ENCODE data around the gene NEURL1. TPM values are rescaled to one million over a fixed set of nuclear protein-coding genes. Genes with fewer than 3 reads are reported as not detected.
A peak's percentile ranks its signal among the peaks of the same experiment; 100 is the strongest.

Gene NEURL1
- total RNA-seq, 2 experiments from 2014 or later, result 0.47 TPM; not detected in 1

GRCh38 chr10:103598654-103599115, 105.2 kb downstream of the NEURL1 start:
- TF ChIP-seq EZH2phosphoT487 (IDR thresholded peaks at IDR 0.05; ENCODE audit: borderline replicate concordance, low read depth, low read length), result no peak
- peak; percentile 81 for TF ChIP-seq CTCF (conservative IDR thresholded peaks at IDR 0.05; ENCODE audit: low read length)
- Histone ChIP-seq H3K27ac (ENCODE audit: low read depth, low read length, poor library complexity, severe bottlenecking) (no peak overlapping the region), H4K20me1 (ENCODE audit: insufficient read depth, low read length) (no peaks in the 10 kb centered on the region), H3K4me2 (ENCODE audit: low read length) (no peak overlapping the region), H3K36me3 (ENCODE audit: insufficient read depth, low read length) (no peaks in the 10 kb centered on the region), H3K4me3 (ENCODE audit: low read depth, low read length, poor library complexity, severe bottlenecking) (no peak overlapping the region), H3K9me3 (ENCODE audit: low read length) (no peaks in the 10 kb centered on the region), H3K9me2 (ENCODE audit: insufficient read depth, low read length) (no peaks in the 10 kb centered on the region), H2AFZ (ENCODE audit: low read length) (no peak overlapping the region), H3K4me1 (ENCODE audit: insufficient read depth, low read length, poor library complexity, severe bottlenecking) (no peaks in the 10 kb centered on the region), H3K79me2 (ENCODE audit: insufficient read depth, low read depth, low read length) (no peaks in the 10 kb centered on the region)
- intact Hi-C loops (cut with micrococcal nuclease; ENCODE audit: unreplicated experiment), result loop anchor here (1.0 to 10.0 kb wide), 2 partner anchors 88 to 256 kb away; partner anchors contain the start of gene SH3PXD2A
- ChIA-PET CTCF (ENCODE audit: unreplicated experiment) (interaction anchor here (1.0 to 1.4 kb wide), 2 partner anchors 87 to 91 kb away, joined by 4 to 5 read pairs; no protein-coding TSS in a partner anchor), POLR2A (no interaction called here)
- BruUV-seq (replicated peaks), result no TSS peak
- peak; percentile 55 for DNase-seq (ENCODE audit: low spot score)

GRCh38 chr10:103599211-103599610, 105.7 kb downstream of the NEURL1 start:
- no peaks in the 10 kb centered on the region for H3K79me2 ChIP-seq (ENCODE audit: insufficient read depth, low read depth, low read length)
- no peak for TF ChIP-seq CTCF (conservative IDR thresholded peaks at IDR 0.05; ENCODE audit: low read length)
- no peak for TF ChIP-seq EZH2phosphoT487 (IDR thresholded peaks at IDR 0.05; ENCODE audit: borderline replicate concordance, low read depth, low read length)
- no peak overlapping the region for H3K4me2 ChIP-seq (ENCODE audit: low read length)
- DNase-seq (ENCODE audit: low spot score), result no peak
- ChIA-PET CTCF (ENCODE audit: unreplicated experiment) (interaction anchor here (0.5 to 1.4 kb wide), 3 partner anchors 87 to 107 kb away, joined by 3 to 5 read pairs (median 4); no protein-coding TSS in a partner anchor), POLR2A (no interaction called here)
- no TSS peak for BruUV-seq (replicated peaks)
- H2AFZ ChIP-seq (ENCODE audit: low read length), result no peak overlapping the region
- no peak overlapping the region for H3K27ac ChIP-seq (ENCODE audit: low read depth, low read length, poor library complexity, severe bottlenecking)
- no peaks in the 10 kb centered on the region for H3K9me2 ChIP-seq (ENCODE audit: insufficient read depth, low read length)
- intact Hi-C loops (cut with micrococcal nuclease; ENCODE audit: unreplicated experiment), result loop anchor here (1.0 to 10.0 kb wide), 2 partner anchors 87 to 256 kb away; partner anchors contain the start of gene SH3PXD2A
- no peaks in the 10 kb centered on the region for H3K9me3 ChIP-seq (ENCODE audit: low read length)
- H3K36me3 ChIP-seq (ENCODE audit: insufficient read depth, low read length), result no peaks in the 10 kb centered on the region
- no peaks in the 10 kb centered on the region for H3K4me1 ChIP-seq (ENCODE audit: insufficient read depth, low read length, poor library complexity, severe bottlenecking)
- H3K4me3 ChIP-seq (ENCODE audit: low read depth, low read length, poor library complexity, severe bottlenecking), result no peak overlapping the region
- no peaks in the 10 kb centered on the region for H4K20me1 ChIP-seq (ENCODE audit: insufficient read depth, low read length)

- H3K36me3 ChIP-seq (ENCODE audit: insufficient read depth, low read length), result no peaks in the 10 kb centered on the region
- no peak overlapping the region for H3K4me2 ChIP-seq (ENCODE audit: low read length)
- no peaks in the 10 kb centered on the region for H4K20me1 ChIP-seq (ENCODE audit: insufficient read depth, low read length)
- no peak for DNase-seq (ENCODE audit: low spot score)
- TF ChIP-seq CTCF (conservative IDR thresholded peaks at IDR 0.05; ENCODE audit: low read length) (no peak), EZH2phosphoT487 (IDR thresholded peaks at IDR 0.05; ENCODE audit: borderline replicate concordance, low read depth, low read length) (no peak)
- H3K4me1 ChIP-seq (ENCODE audit: insufficient read depth, low read length, poor library complexity, severe bottlenecking), result no peaks in the 10 kb centered on the region
- no TSS peak for BruUV-seq (replicated peaks)
- no peak overlapping the region for H3K27ac ChIP-seq (ENCODE audit: low read depth, low read length, poor library complexity, severe bottlenecking)
- no peaks in the 10 kb centered on the region for H3K79me2 ChIP-seq (ENCODE audit: insufficient read depth, low read depth, low read length)
- intact Hi-C loops (cut with micrococcal nuclease; ENCODE audit: unreplicated experiment), result loop anchor here (1.0 to 10.0 kb wide), 2 partner anchors 86 to 255 kb away; partner anchors contain the start of gene SH3PXD2A
- CTCF ChIA-PET (ENCODE audit: unreplicated experiment), result interaction anchor here (0.5 kb wide), 1 partner anchor 108 kb away, joined by 3 read pairs; no protein-coding TSS in a partner anchor
- H3K4me3 ChIP-seq (ENCODE audit: low read depth, low read length, poor library complexity, severe bottlenecking), result no peak overlapping the region
- H3K9me3 ChIP-seq (ENCODE audit: low read length), result no peaks in the 10 kb centered on the region
- H2AFZ ChIP-seq (ENCODE audit: low read length), result no peak overlapping the region
- H3K9me2 ChIP-seq (ENCODE audit: insufficient read depth, low read length), result no peaks in the 10 kb centered on the region
- POLR2A ChIA-PET, result no interaction called here
These were observed 106.4 kb downstream of the NEURL1 start for GRCh38 chr10:103599907-103600306.
